DMS53 treated with DMSO at 0.1 percent for 48 hours (cell line): ENCODE measurements around the gene ORC5.

Experiments
- DNase-seq: peaks from one replicate; lab custom pipeline; 2025; ENCODE audit not compliant: unreplicated experiment; lab: John Stamatoyannopoulos, UW

ORC5 gene

GRCh38 chr7:104127204-104127603 is 80.6 kb downstream of the ORC5 start:
- no peak for DNase-seq

GRCh38 chr7:104126411-104126841 is 81.4 kb downstream of the ORC5 start:
- no peak for DNase-seq

DNA sequence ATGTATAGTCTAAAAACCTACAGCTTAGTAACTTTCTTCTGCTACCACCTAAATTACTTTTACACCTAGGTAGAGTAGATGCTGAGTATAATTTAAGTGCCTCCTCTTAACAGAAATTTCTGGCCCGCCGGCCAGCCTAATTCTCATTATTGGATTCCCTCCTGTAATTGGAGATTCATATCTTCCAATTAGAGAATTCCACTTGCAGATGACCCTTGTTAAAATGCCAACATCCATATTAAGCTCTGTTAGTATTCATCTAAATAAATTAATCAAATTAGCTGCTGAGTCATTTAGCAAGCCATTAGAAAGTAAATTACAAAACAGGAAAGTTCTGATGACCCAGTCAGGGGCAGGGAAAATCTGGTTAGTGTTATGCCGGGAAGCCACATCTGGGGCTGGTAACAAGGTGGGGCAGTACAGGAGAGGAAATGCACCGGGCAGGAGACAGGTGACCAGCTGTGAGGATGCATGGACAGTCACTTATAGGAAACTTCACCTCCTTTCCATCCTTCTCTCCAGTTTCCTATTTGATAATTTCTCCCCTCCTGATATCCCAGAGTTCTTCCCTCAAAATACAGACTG is 82.8 kb downstream of the ORC5 start:
- no peak for DNase-seq

DNA sequence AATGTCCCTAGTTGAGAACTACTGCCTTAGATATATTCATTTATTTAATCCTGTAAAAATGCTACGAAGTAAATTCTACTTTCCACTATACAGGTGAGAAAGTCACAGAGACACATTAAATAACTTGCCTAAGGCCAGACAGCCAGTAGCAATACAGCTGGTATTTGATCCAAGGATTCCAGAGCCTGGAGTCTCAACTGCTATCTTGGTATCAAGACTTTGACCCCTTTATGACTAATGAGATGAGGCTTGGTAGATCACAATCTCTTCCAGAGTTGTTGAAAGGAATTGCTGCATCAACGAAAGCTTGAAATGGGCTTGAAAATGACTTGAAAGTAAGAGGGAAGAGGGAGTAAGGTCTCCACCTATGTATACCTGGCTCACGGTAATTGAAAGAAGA is 83.3 kb downstream of the ORC5 start:
- no peak for DNase-seq

DNA sequence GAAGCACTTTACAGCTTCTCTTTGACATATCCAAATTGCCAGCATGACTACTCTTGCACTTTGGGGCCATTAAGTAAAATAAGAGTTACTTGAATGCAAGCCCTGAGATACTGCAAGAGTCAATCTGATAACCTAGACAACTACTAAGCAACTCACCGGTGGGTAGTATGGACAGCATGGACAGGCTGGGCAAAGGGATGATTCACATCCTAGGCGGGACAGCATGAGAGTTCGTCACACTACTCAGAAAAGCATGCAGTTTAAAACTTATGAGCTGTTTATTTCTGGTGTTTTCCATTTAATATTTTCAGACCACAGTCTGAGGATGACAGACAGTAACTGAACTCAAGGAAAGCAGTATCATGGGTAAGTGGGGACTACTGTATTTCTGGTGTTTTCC is 84.0 kb downstream of the ORC5 start:
- no peak for DNase-seq

- DNase-seq = no peak
Observed at GRCh38 chr7:104113788-104114187, 94.0 kb downstream of the ORC5 start.

GRCh38 chr7:104112623-104113022 is 95.2 kb downstream of the ORC5 start:
- DNase-seq = no peak

DNA sequence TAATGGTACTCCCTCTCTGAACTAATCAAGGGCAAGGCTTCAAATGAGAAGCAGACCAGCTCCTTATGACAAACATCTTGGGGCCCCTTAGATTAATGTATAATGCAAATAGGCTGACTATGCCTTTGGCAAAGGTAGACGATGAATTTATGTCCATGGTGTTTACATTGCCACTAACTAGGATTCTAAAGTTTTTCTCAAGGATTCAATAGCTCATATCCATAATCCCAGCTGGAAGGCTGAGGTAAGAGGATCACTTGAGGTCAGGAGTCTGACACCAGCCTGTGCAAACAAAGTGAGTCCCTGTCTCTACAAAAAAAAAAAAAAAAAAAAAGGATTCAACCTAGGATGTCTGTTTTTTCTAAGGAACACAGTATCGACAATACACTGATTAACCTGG is 96.5 kb downstream of the ORC5 start:
- peak; percentile 69 for DNase-seq

- no peak for DNase-seq
Observed at GRCh38 chr7:104106108-104106905, 101.5 kb downstream of the ORC5 start.

DNA sequence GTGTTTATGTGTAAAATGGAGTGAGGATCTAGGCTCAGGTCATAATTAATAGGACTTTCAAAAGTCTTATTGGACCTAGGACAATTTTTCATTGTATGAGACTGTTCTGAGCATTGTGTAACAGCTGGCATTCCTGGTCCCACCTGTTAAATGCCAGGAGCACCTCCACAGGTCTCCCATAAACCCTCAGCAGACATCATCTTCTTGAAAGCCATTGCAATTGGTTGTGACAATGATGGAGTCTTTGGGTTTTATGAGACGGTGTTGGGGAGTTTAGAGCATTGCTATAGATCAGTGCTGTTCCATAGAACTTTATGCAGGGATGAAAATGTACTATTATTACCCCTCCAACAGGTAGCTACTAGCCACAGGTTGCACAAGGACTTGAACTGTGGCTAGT is 108.9 kb downstream of the ORC5 start:
- no peak for DNase-seq

- DNase-seq = no peak
Observed at GRCh38 chr7:104096683-104097082, 111.1 kb downstream of the ORC5 start.

GRCh38 chr7:104093127-104093526 is 114.7 kb downstream of the ORC5 start:
- no peak for DNase-seq

DNA sequence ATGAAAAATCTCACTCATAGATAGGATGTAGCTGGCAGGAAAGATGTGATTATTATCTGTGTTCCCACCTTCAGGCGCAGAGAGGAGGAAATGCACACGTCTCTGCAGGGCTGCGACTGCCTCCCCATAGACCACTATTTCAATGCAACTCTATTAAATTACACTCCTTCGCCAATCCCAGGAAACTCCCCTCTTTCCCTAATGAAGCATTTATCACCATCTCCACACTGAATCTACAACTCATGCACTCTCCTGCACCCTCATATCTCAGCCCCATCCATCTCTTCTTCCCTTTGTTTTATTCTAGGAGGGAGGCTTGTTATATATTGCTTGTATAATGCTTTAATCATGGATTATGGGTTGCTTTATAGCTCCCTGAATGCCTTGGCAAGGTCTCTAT is 116.6 kb downstream of the ORC5 start:
- DNase-seq = no peak

GRCh38 chr7:104089612-104090011 is 118.2 kb downstream of the ORC5 start:
- DNase-seq = no peak

GRCh38 chr7:104089061-104089460 is 118.8 kb downstream of the ORC5 start:
- no peak for DNase-seq
